ENCODE data around the gene AKT2. TPM values are rescaled to one million over a fixed set of nuclear protein-coding genes. Genes with fewer than 3 reads are reported as not detected.

AKT2 gene
- total RNA-seq, 3 donors from 2014 or later (not counting 1 experiment from before 2014, with no cell fraction given) = 234 to 292 (median 261) TPM

DNA sequence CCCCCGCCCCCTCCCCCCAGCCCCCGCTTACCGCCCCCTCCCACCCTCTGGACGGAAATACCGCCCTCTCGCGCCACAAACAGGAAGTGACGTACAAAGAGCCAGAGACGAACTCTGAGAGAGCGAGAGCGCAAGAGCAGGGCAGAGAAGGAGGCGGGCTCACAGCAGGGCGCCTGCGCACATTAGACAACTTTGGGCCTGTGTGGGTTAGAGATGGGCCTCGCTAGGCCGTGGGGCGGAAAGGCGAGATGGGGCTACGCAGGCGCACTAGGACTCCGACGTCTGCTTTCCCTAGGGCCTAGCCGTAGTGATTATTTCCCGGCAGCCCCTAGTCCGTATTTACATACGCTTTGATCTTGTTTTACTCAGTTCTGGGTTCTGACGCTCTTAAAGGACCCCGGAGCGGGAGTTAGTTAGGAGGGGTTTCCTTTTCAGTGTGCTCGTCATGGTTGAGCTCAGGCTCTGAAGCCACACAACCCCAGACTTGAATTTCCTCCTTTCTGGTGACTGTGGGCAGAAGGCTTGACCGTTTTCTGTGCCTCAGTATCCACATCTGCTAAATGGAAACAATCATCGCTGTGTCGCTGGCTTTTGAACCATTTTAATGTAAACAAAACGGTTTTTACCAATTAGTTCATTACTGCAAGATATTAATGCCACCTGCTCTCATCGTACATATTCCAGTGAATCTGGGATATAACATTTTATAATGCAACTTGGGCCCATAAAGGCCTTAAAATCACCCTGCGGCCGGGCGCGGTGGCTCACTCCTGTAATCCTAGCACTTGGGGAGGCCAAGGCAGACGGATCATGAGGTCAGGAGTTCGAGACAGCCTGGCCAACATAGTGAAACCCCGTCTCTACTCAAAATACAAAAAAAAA, 449 bp upstream of the AKT2 start:
- Mint-ChIP-seq H3K9me3 (no peaks in the 10 kb centered on the region), H3K4me1 (peaks cover 31 to 51% of the 10 kb centered on the region in 2 donors), H3K4me3 (peak overlapping the region; percentile 87), H3K36me3 (no peaks in the 10 kb centered on the region), H3K27ac (peak overlapping the region; percentile 99), H3K27me3 (ENCODE audit: low read depth in 2 of 2) (no peaks in the 10 kb centered on the region)
- Histone ChIP-seq H3K4me3 (ENCODE audit: low read length) (peak overlapping the region; percentile 72), H3K4me1 (ENCODE audit: control insufficient read depth, insufficient read depth, low read length) (peaks cover 47% of the 10 kb centered on the region), H3K9me3 (ENCODE audit: control insufficient read depth, insufficient read depth, low read length) (no peaks in the 10 kb centered on the region), H3K36me3 (ENCODE audit: control insufficient read depth, insufficient read depth, low read length) (peaks cover 2% of the 10 kb centered on the region), H3K27me3 (ENCODE audit: control insufficient read depth, insufficient read depth, low read length) (no peaks in the 10 kb centered on the region), H3K27ac (ENCODE audit: low read length) (peak overlapping the region; percentile 98)
- peak; percentile 77 to 93 (median 84) for ATAC-seq
- WGBS (ENCODE audit: insufficient coverage) = 20% methylated on average over 39 of the region's 42 CpGs
- TF ChIP-seq, protein P1, sequence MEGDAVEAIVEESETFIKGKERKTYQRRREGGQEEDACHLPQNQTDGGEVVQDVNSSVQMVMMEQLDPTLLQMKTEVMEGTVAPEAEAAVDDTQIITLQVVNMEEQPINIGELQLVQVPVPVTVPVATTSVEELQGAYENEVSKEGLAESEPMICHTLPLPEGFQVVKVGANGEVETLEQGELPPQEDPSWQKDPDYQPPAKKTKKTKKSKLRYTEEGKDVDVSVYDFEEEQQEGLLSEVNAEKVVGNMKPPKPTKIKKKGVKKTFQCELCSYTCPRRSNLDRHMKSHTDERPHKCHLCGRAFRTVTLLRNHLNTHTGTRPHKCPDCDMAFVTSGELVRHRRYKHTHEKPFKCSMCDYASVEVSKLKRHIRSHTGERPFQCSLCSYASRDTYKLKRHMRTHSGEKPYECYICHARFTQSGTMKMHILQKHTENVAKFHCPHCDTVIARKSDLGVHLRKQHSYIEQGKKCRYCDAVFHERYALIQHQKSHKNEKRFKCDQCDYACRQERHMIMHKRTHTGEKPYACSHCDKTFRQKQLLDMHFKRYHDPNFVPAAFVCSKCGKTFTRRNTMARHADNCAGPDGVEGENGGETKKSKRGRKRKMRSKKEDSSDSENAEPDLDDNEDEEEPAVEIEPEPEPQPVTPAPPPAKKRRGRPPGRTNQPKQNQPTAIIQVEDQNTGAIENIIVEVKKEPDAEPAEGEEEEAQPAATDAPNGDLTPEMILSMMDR (IDR thresholded peaks at IDR 0.05) = no peak
- intact Hi-C loops (cut with micrococcal nuclease) = loop anchor here (10.0 kb wide), 1 partner anchor 141 kb away; no protein-coding TSS in a partner anchor
- DNase-seq = peak; percentile 95 to 100

DNA sequence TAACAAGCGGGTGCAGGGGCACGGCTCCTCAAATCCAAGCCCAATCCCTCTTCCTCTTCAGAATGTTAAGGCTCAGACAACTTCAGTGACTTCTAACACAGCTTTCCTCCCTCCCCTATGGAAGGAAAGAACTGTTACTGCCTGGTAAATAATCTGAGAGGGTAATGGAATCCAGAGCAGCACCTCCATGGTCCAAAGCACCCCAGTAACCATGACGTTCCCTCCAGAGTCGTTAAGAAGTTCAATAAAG, 969 bp downstream of the AKT2 start:
- Mint-ChIP-seq H3K27me3 (ENCODE audit: low read depth in 2 of 2) (no peaks in the 10 kb centered on the region), H3K27ac (peak overlapping the region; percentile 99), H3K36me3 (no peaks in the 10 kb centered on the region), H3K9me3 (no peaks in the 10 kb centered on the region), H3K4me3 (peak overlapping the region; percentile 94), H3K4me1 (peaks cover 43 to 65% of the 10 kb centered on the region in 2 donors)
- intact Hi-C loops (cut with micrococcal nuclease) = loop anchor here (5.0 to 10.0 kb wide), 2 partner anchors 63 to 139 kb away; partner anchors contain the start of genes C19orf47 and PLD3
- ATAC-seq (no peak), DNase-seq (no peak)
- Histone ChIP-seq H3K4me1 (ENCODE audit: control insufficient read depth, insufficient read depth, low read length) (peaks cover 61% of the 10 kb centered on the region), H3K36me3 (ENCODE audit: control insufficient read depth, insufficient read depth, low read length) (peaks cover 2% of the 10 kb centered on the region), H3K27me3 (ENCODE audit: control insufficient read depth, insufficient read depth, low read length) (no peaks in the 10 kb centered on the region), H3K4me3 (ENCODE audit: low read length) (peak overlapping the region; percentile 72), H3K9me3 (ENCODE audit: control insufficient read depth, insufficient read depth, low read length) (no peaks in the 10 kb centered on the region), H3K27ac (ENCODE audit: low read length) (peak overlapping the region; percentile 98)
- WGBS (ENCODE audit: insufficient coverage) = 9% methylated on average over 4 of the region's 4 CpGs
- TF ChIP-seq, protein P1 (IDR thresholded peaks at IDR 0.05) = no peak

DNA sequence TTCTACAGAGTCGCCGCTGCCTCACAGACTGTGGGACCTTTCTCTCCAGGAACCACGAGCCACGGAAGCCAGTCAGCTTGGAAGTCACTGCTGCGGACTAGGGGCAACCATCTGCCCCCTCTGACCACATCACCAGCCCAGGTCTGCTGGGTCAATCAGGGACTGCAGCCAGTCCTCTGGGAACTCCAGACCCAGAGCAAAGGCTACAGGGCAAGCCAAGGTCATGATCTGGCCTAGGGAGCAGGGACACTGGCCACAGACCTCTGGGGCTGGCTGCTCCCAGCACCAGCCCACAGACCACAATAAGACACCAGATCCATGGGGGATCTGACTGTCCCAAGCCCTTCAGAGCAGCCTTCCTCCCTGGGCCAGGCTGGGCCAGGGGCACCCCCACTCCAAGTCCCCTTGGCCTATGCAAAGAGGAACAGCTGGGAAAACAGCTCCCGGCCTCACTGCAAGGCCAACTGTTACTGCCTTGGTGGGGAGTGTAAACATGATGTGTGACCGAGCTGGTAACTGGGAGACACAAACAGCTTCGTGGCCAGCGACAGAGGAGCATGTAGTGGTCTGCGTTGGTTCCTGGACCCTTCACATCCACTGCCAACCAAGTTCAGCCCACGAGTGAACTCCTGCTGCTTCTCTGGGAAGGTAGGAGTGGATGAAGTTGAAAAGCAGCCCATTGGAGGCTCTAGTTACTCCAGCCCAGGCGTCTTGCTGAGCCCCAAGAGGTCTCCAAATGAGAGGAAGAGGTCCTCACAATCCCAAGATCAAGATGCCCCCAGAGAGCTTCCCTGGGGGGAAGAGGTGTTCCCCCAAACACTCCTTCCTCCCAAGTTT, 1.5 kb downstream of the AKT2 start:
- no peaks in the 10 kb centered on the region for H3K9me3 Mint-ChIP-seq
- H3K4me1 Mint-ChIP-seq = peaks cover 45 to 67% of the 10 kb centered on the region in 2 donors
- peak overlapping the region; percentile 99 for H3K27ac Mint-ChIP-seq
- ATAC-seq (no peak), DNase-seq (no peak)
- Histone ChIP-seq H3K4me3 (ENCODE audit: low read length) (peak overlapping the region; percentile 72), H3K9me3 (ENCODE audit: control insufficient read depth, insufficient read depth, low read length) (no peaks in the 10 kb centered on the region), H3K36me3 (ENCODE audit: control insufficient read depth, insufficient read depth, low read length) (peaks cover 2% of the 10 kb centered on the region), H3K4me1 (ENCODE audit: control insufficient read depth, insufficient read depth, low read length) (peaks cover 67% of the 10 kb centered on the region), H3K27me3 (ENCODE audit: control insufficient read depth, insufficient read depth, low read length) (no peaks in the 10 kb centered on the region), H3K27ac (ENCODE audit: low read length) (peak overlapping the region; percentile 98)
- intact Hi-C loops (cut with micrococcal nuclease) = loop anchor here (5.0 to 10.0 kb wide), 2 partner anchors 64 to 139 kb away; partner anchors contain the start of genes C19orf47 and PLD3
- no peaks in the 10 kb centered on the region for H3K36me3 Mint-ChIP-seq
- TF ChIP-seq, protein P1 (IDR thresholded peaks at IDR 0.05) = no peak
- H3K27me3 Mint-ChIP-seq (ENCODE audit: low read depth in 2 of 2) = no peaks in the 10 kb centered on the region
- peak overlapping the region; percentile 94 for H3K4me3 Mint-ChIP-seq
- 59% methylated on average over 11 of the region's 12 CpGs for WGBS (ENCODE audit: insufficient coverage)
